Fibroblast of lung (primary cell): ENCODE measurements around the gene CHGA. TPM values are rescaled to one million over a fixed set of nuclear protein-coding genes. Genes with fewer than 3 reads are reported as not detected.

Experiments used
- DNase-seq, 2 donors: peaks; one replicate each; pipeline versions ENCODE4 v3.0.0 to v3.0.0-alpha.2; 2010; ENCODE audit warnings: low read depth in 2 of 2
- H2AFZ ChIP-seq: 2 replicates; pipeline ENCODE4 v1.5.1; 2012; ENCODE audit warnings: low read length, control low read depth, inconsistent platforms
- H3K27ac ChIP-seq: 2 replicates; pipeline ENCODE4 v1.5.1; 2011; ENCODE audit warnings: low read length, control low read depth; ENCODE audit not compliant: insufficient read depth
- H3K27me3 ChIP-seq: 2 replicates; pipeline ENCODE4 v1.5.1; 2011; ENCODE audit warnings: mild to moderate bottlenecking, low read length; ENCODE audit not compliant: control insufficient read depth, insufficient read depth
- H3K36me3 ChIP-seq: 2 replicates; pipeline ENCODE4 v1.5.1; 2011; ENCODE audit warnings: low read length; ENCODE audit not compliant: control insufficient read depth, insufficient read depth
- H3K4me1 ChIP-seq: 2 replicates; pipeline ENCODE4 v1.5.1; 2011; ENCODE audit warnings: low read length; ENCODE audit not compliant: control insufficient read depth, insufficient read depth; ENCODE audit errors: extremely low read depth
- H3K4me2 ChIP-seq: 2 replicates; pipeline ENCODE4 v1.5.1; 2011; ENCODE audit warnings: low read length, control low read depth; ENCODE audit not compliant: insufficient read depth; ENCODE audit errors: extremely low read depth
- H3K4me3 ChIP-seq, 4 experiments: fragments of 200-600 bp in 1 of 4; sonication (generic) in 1 of 4; replicated peaks in 1 of 4; 2 replicates each; pipeline ENCODE4 v1.5.1; 2011 to 2016; ENCODE audit warnings: low read length in 4 of 4, low read depth in 3 of 4, mild to moderate bottlenecking in 3 of 4, control low read depth in 2 of 4, inconsistent platforms in 1 of 4, mixed read lengths in 1 of 4; ENCODE audit not compliant: insufficient read depth in 1 of 4; ENCODE audit errors: control extremely low read depth in 1 of 4
- H3K79me2 ChIP-seq: 2 replicates; pipeline ENCODE4 v1.5.1; 2012; ENCODE audit warnings: mild to moderate bottlenecking, low read length, inconsistent platforms; ENCODE audit not compliant: control insufficient read depth, insufficient read depth
- H3K9ac ChIP-seq: 2 replicates; pipeline ENCODE4 v1.5.1; 2011; ENCODE audit warnings: mild to moderate bottlenecking, low read length, control low read depth; ENCODE audit not compliant: insufficient read depth
- H3K9me3 ChIP-seq: 2 replicates; pipeline ENCODE4 v1.5.1; 2012; ENCODE audit warnings: low read depth, low read length; ENCODE audit not compliant: control insufficient read depth, insufficient read depth
- H4K20me1 ChIP-seq: 2 replicates; pipeline ENCODE4 v1.5.1; 2011; ENCODE audit warnings: low read length; ENCODE audit not compliant: control insufficient read depth, insufficient read depth; ENCODE audit errors: extremely low read depth
- EZH2 ChIP-seq: IDR thresholded peaks from 2 replicates; pipeline ENCODE4 v1.5.1; 2012; ENCODE audit warnings: low read length, control low read depth, mild to moderate bottlenecking; ENCODE audit errors: missing control alignments
- polyA plus RNA-seq, 2 donors: library from polyadenylated mRNA; depleted of rRNA in 1 of 2; stranded (reverse) in 1 of 2; unstranded in 1 of 2; fragments of >200 nt; gene quantifications; 2 replicates each; pipeline ENCODE4 v1.2.1, GENCODE V29; 2011 to 2012; ENCODE audit warnings: missing spikeins in 1 of 2
- total RNA-seq: library from RNA; depleted of rRNA; stranded (reverse); fragments of >200 nt; gene quantifications from 2 replicates; pipeline ENCODE4 v1.2.1, GENCODE V29; 2014
- TF ChIP-seq, protein P1 (sequence below), 2 donors: IDR thresholded peaks in 1 of 2; conservative IDR thresholded peaks in 1 of 2; 1 replicate in 1 of 2; 2 replicates in 1 of 2; pipeline ENCODE4 v1.5.1; 2011 to 2012; ENCODE audit warnings: low read length in 2 of 2, control low read depth in 1 of 2, inconsistent platforms in 1 of 2, low read depth in 1 of 2, mild to moderate bottlenecking in 1 of 2

The CHGA gene
- total and polyA plus RNA-seq, 2 donors (not counting 1 experiment from before 2014, with no cell fraction given), result not detected

DNA sequence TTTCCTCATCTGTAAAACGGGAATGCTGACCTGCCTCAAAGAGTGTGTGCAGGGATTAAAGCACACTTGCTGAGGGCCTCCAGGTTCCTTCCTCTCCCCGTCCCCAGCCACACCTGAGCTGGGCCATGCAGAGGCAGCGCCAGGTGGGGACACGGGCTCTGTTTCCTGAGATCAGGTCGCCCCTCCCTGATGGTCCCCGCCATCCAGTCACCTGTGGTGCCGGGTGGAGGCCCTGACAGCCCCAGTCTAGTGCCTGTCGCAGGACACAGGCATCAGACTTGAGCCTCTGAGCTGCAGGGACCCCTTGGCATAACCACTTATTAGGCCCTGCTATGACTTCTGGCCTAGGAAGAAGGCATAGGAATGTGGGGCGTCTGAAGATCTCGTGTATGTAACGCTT, 12.5 kb downstream of the CHGA start:
- Histone ChIP-seq H3K27ac (no peak overlapping the region), H3K27me3 (no peaks in the 10 kb centered on the region)
- TF ChIP-seq, protein P1, sequence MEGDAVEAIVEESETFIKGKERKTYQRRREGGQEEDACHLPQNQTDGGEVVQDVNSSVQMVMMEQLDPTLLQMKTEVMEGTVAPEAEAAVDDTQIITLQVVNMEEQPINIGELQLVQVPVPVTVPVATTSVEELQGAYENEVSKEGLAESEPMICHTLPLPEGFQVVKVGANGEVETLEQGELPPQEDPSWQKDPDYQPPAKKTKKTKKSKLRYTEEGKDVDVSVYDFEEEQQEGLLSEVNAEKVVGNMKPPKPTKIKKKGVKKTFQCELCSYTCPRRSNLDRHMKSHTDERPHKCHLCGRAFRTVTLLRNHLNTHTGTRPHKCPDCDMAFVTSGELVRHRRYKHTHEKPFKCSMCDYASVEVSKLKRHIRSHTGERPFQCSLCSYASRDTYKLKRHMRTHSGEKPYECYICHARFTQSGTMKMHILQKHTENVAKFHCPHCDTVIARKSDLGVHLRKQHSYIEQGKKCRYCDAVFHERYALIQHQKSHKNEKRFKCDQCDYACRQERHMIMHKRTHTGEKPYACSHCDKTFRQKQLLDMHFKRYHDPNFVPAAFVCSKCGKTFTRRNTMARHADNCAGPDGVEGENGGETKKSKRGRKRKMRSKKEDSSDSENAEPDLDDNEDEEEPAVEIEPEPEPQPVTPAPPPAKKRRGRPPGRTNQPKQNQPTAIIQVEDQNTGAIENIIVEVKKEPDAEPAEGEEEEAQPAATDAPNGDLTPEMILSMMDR (conservative IDR thresholded peaks at IDR 0.05 in 1 of 2, IDR thresholded peaks at IDR 0.05 in 1 of 2; ENCODE audit: low read depth in 1 of 2, low read length in 2 of 2), result no peak
- TF ChIP-seq EZH2, result no peak

DNA sequence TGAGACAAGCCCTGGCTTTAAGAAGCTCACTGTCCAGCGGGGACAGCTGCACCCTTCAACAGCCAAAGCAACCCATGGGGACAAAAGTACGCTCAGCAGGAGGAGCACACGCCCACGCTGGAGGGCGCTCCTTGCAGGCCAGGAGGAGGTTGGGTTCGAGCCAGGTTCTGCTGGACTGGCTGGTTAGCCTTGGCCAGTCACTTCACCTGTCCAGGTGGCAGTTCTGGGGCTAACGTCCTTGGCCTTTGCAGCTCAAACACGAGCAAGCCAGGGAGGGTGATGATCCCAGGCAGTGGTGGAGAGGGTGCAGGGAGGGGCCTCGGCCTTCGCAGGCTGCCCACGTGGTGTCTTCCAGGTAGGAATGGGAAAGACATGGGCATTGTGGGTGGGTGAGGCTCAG, 13.1 kb downstream of the CHGA start:
- Histone ChIP-seq H3K9me3 (no peaks in the 10 kb centered on the region), H3K27ac (no peak overlapping the region), H3K9ac (no peak overlapping the region), H3K4me3 (no peak overlapping the region), H3K4me2 (no peak overlapping the region), H3K4me1 (no peaks in the 10 kb centered on the region), H3K27me3 (no peaks in the 10 kb centered on the region), H4K20me1 (no peaks in the 10 kb centered on the region), H2AFZ (no peak overlapping the region), H3K79me2 (no peaks in the 10 kb centered on the region), H3K36me3 (no peaks in the 10 kb centered on the region)
- TF ChIP-seq, protein P1 (conservative IDR thresholded peaks at IDR 0.05 in 1 of 2, IDR thresholded peaks at IDR 0.05 in 1 of 2; ENCODE audit: low read depth in 1 of 2, low read length in 2 of 2), result no peak
- TF ChIP-seq EZH2, result no peak
- DNase-seq, result no peak

More for the DNA sequence above, 12.5 kb downstream of the CHGA start:
- H3K9me3 ChIP-seq, result no peaks in the 10 kb centered on the region
- no peak overlapping the region for H2AFZ ChIP-seq
- no peak overlapping the region for H3K4me3 ChIP-seq
- H3K9ac ChIP-seq, result no peak overlapping the region
- no peaks in the 10 kb centered on the region for H3K79me2 ChIP-seq
- no peaks in the 10 kb centered on the region for H3K36me3 ChIP-seq
- H4K20me1 ChIP-seq, result no peaks in the 10 kb centered on the region
- DNase-seq, result no peak
- no peaks in the 10 kb centered on the region for H3K4me1 ChIP-seq
- no peak overlapping the region for H3K4me2 ChIP-seq

DNA sequence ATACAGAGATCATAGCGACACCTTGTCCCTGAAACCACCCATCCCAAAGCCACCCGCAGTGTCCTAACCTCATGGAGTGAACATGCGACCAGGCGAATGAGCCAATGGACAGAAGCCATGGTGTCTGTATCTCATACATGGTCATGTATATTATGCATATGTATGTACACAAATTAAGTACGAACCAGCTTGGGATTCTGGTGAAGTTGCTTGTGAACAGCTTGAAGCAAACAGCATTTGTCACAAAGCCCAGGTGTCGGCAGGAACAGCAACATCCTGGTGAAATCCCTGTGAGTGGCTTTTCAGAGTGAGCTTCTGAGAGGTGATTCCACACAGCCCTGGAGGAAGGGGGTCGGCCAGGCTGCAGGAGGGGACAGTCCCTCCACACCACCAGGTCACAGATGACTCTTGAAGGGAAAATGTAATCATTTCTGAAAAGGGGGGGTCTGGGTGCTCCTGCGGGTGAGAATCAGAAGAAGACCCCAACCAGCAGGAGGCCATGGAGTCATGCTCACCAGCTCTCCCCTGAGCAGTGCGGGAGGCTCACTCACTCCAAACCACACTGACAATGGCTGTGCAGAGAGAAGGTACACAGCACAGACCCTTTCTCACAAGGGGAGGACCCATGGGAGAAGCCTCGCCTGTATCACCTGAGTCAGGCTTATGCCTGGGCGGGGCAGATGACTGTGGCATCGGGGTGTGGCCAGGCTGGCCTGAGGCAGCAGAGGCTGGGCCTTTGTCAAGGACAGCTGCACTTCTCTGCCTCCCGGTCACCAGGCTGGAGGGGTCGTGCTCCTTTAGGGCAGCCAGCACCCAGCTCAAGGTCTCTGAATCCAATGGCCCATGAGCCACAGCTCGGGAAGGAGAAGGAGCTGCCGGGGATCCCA, 14.3 kb downstream of the CHGA start:
- H3K36me3 ChIP-seq, result no peaks in the 10 kb centered on the region
- H3K79me2 ChIP-seq, result no peaks in the 10 kb centered on the region
- H3K9ac ChIP-seq, result no peak overlapping the region
- no peak for TF ChIP-seq EZH2
- TF ChIP-seq, protein P1 (conservative IDR thresholded peaks at IDR 0.05 in 1 of 2, IDR thresholded peaks at IDR 0.05 in 1 of 2; ENCODE audit: low read depth in 1 of 2, low read length in 2 of 2), result no peak
- H3K27ac ChIP-seq, result no peak overlapping the region
- no peak overlapping the region for H2AFZ ChIP-seq
- H4K20me1 ChIP-seq, result no peaks in the 10 kb centered on the region
- H3K4me3 ChIP-seq, result no peak overlapping the region
- H3K27me3 ChIP-seq, result no peaks in the 10 kb centered on the region
- no peak for DNase-seq
- no peak overlapping the region for H3K4me2 ChIP-seq
- H3K4me1 ChIP-seq, result no peaks in the 10 kb centered on the region
- H3K9me3 ChIP-seq, result no peaks in the 10 kb centered on the region
